Adrenal gland (tissue), 5 donors: ENCODE data around the gene TRNAU1AP.

ENCODE experiments used
- CTCF ChIP-seq, 6 experiments: fragments of 450-650 bp in 4 of 6; fragments of 200-600 bp in 2 of 6; sonication (generic) in 1 of 6; IDR thresholded peaks; 1 replicate in 5 of 6; 2 replicates in 1 of 6; pipeline versions ENCODE4 v1.5.1 to v1.8.0; 2016 to 2021; ENCODE audit warnings: antibody characterized with exemption in 6 of 6, mild to moderate bottlenecking in 2 of 6, moderate library complexity in 1 of 6
- POLR2A ChIP-seq, 2 donors: fragments of 450-650 bp; IDR thresholded peaks; one replicate each; pipeline ENCODE4 v1.6.1; 2017; ENCODE audit warnings: antibody characterized with exemption in 2 of 2, mild to moderate bottlenecking in 2 of 2, moderate library complexity in 1 of 2
- donor health status: DM: no; HTN: no; CAD: no.

- TF ChIP-seq CTCF (IDR thresholded peaks at IDR 0.05) (no peak), POLR2A (IDR thresholded peaks at IDR 0.05) (no peak)
These were observed 52.1 kb downstream of the TRNAU1AP start for GRCh38 chr1:28604962-28605361.
